CD14-positive monocyte (primary cell): Measurements from ENCODE around the gene MCU. TPM values are rescaled to one million over a fixed set of nuclear protein-coding genes. Genes with fewer than 3 reads are reported as not detected.

Experiments
- DNase-seq, 3 donors: peaks; one replicate each; pipeline ENCODE4 v3.0.0-alpha.2; 2011 to 2022
- H2AFZ ChIP-seq: 2 replicates; pipeline ENCODE4 v1.6.0; 2012; ENCODE audit warnings: mild to moderate bottlenecking, low read depth, low read length, inconsistent platforms; ENCODE audit not compliant: insufficient read depth, poor library complexity, severe bottlenecking
- H3K27ac ChIP-seq, 2 donors: 1 replicate in 1 of 2; 2 replicates in 1 of 2; pipeline ENCODE4 v1.5.1; 2012 to 2013; ENCODE audit warnings: low read length in 2 of 2, control low read depth in 1 of 2, inconsistent platforms in 1 of 2, low read depth in 1 of 2, mild to moderate bottlenecking in 1 of 2
- H3K27me3 ChIP-seq, 2 donors: one replicate each; pipeline versions ENCODE4 v1.6.0 to v1.6.1; 2011 to 2013; ENCODE audit warnings: low read length in 2 of 2; ENCODE audit not compliant: control insufficient read depth in 2 of 2, insufficient read depth in 2 of 2
- H3K36me3 ChIP-seq, 2 donors: replicated peaks in 1 of 2; 1 replicate in 1 of 2; 2 replicates in 1 of 2; pipeline versions ENCODE4 v1.5.1 to v1.6.1; 2012 to 2013; ENCODE audit warnings: low read length in 2 of 2, control low read depth in 1 of 2, inconsistent platforms in 1 of 2, mild to moderate bottlenecking in 1 of 2; ENCODE audit not compliant: insufficient read depth in 2 of 2, control insufficient read depth in 1 of 2
- H3K4me1 ChIP-seq, 2 donors: 1 replicate in 1 of 2; 2 replicates in 1 of 2; pipeline versions ENCODE4 v1.5.1 to v1.6.1; 2012 to 2013; ENCODE audit warnings: low read length in 2 of 2, control low read depth in 1 of 2, inconsistent platforms in 1 of 2, mild to moderate bottlenecking in 1 of 2, moderate library complexity in 1 of 2; ENCODE audit not compliant: insufficient read depth in 2 of 2, control insufficient read depth in 1 of 2
- H3K4me2 ChIP-seq: replicated peaks from 2 replicates; pipeline ENCODE3; 2012; ENCODE audit warnings: low read length, moderate library complexity, mild to moderate bottlenecking; ENCODE audit not compliant: poor library complexity, severe bottlenecking; ENCODE audit errors: extremely low read depth
- H3K4me3 ChIP-seq, 3 experiments: fragments of 200-600 bp in 1 of 3; sonication (generic) in 1 of 3; replicated peaks in 1 of 3; 1 replicate in 2 of 3; 2 replicates in 1 of 3; pipeline ENCODE4 v1.5.1; 2011 to 2013; ENCODE audit warnings: low read length in 3 of 3, mild to moderate bottlenecking in 3 of 3, control low read depth in 2 of 3, low read depth in 2 of 3, inconsistent platforms in 1 of 3, moderate library complexity in 1 of 3
- H3K79me2 ChIP-seq: 2 replicates; pipeline ENCODE4 v1.6.0; 2012; ENCODE audit warnings: mild to moderate bottlenecking, control low read depth, inconsistent platforms, low read length, moderate library complexity; ENCODE audit not compliant: insufficient read depth
- H3K9ac ChIP-seq: 2 replicates; pipeline ENCODE4 v1.6.0; 2017; ENCODE audit warnings: low read length, mild to moderate bottlenecking; ENCODE audit not compliant: insufficient read depth, poor library complexity, severe bottlenecking
- H3K9me3 ChIP-seq, 2 donors: replicated peaks in 1 of 2; 1 replicate in 1 of 2; 2 replicates in 1 of 2; pipeline versions ENCODE4 v1.5.1 to v1.6.1; 2012 to 2013; ENCODE audit warnings: low read length in 2 of 2, control low read depth in 1 of 2; ENCODE audit not compliant: control insufficient read depth in 1 of 2, insufficient read depth in 1 of 2
- H4K20me1 ChIP-seq: 2 replicates; pipeline ENCODE4 v1.6.0; 2012; ENCODE audit warnings: mild to moderate bottlenecking, low read length, control low read depth, moderate library complexity; ENCODE audit not compliant: insufficient read depth
- H3K27ac Mint-ChIP-seq, 7 donors: one replicate each; pipeline ENCODE4 v1.8.0; 2020; ENCODE audit warnings: mild to moderate bottlenecking in 7 of 7, mixed read lengths in 7 of 7, moderate library complexity in 6 of 7, inconsistent platforms in 2 of 7
- H3K27me3 Mint-ChIP-seq, 3 donors: one replicate each; pipeline ENCODE4 v1.8.0; 2021 to 2022; ENCODE audit warnings: low read depth in 3 of 3, mild to moderate bottlenecking in 3 of 3, mixed read lengths in 3 of 3, moderate library complexity in 3 of 3, inconsistent platforms in 1 of 3
- H3K36me3 Mint-ChIP-seq, 2 donors: one replicate each; pipeline ENCODE4 v1.8.0; 2020; ENCODE audit warnings: mixed read lengths in 2 of 2, inconsistent platforms in 1 of 2, mild to moderate bottlenecking in 1 of 2
- H3K4me1 Mint-ChIP-seq: one replicate; pipeline ENCODE4 v1.8.0; 2020; ENCODE audit warnings: mild to moderate bottlenecking, mixed read lengths
- H3K4me3 Mint-ChIP-seq, 2 donors: one replicate each; pipeline ENCODE4 v1.8.0; 2020; ENCODE audit warnings: mild to moderate bottlenecking in 2 of 2, mixed read lengths in 2 of 2, moderate library complexity in 1 of 2
- H3K9me3 Mint-ChIP-seq, 7 donors: one replicate each; pipeline ENCODE4 v1.8.0; 2020 to 2022; ENCODE audit warnings: mixed read lengths in 7 of 7, mild to moderate bottlenecking in 6 of 7, moderate library complexity in 6 of 7, inconsistent platforms in 2 of 7
- WGBS: methylation state at CpG from one replicate; pipeline ENCODE4 v1.1.5; 2013; ENCODE audit warnings: missing lambda C conversion rate; ENCODE audit not compliant: insufficient coverage; 5-methylcytosine and 5-hydroxymethylcytosine counted together
- intact Hi-C, 2 donors: fragments of 100-400 bp; cut with micrococcal nuclease; formaldehyde crosslinking; loops; one replicate each; pipeline versions ENCODE4 v1.15.0 to v1.15.1; 2023
- polyA plus RNA-seq, 3 donors: library from polyadenylated mRNA; depleted of rRNA in 1 of 3; unstranded in 2 of 3; stranded (reverse) in 1 of 3; fragments of 300-500 nt in 2 of 3; fragments of >200 nt in 1 of 3; fragmentation: Illumina TruSeq in 2 of 3; gene quantifications; 1 replicate in 2 of 3; 2 replicates in 1 of 3; pipeline ENCODE4 v1.2.3, GENCODE V29; 2012 to 2021
- TF ChIP-seq, protein P1 (sequence below): fragments of 200-600 bp; IDR thresholded peaks from one replicate; pipeline ENCODE4 v1.8.0; 2022; ENCODE audit warnings: antibody characterized with exemption, mild to moderate bottlenecking

Gene MCU
- polyA plus RNA-seq, 3 donors = 11.7 to 23.1 (median 16.5) TPM

DNA sequence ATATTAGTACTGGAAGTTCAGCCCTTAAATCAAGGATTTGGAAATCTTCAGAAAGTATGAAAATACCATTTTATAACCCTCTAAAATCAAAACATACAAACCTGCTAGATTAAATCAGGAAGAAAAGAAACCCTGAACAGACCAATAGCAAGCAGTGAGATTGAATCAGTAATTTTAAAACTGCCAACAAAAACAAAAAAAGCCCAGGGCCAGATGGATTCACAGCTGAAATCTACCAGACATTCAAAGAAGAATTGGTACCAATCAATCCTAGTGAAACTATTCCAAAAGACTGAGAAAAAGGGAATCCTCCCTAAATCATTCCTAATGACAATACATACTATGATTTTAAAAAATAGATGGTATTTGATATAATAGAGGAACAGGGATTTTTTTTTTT lies 70.1 kb downstream of the MCU start:
- H3K9me3 Mint-ChIP-seq = peaks cover 0 to 7% (median 2%) of the 10 kb centered on the region in 7 donors
- Histone ChIP-seq H3K79me2 (peaks cover 21% of the 10 kb centered on the region), H3K27ac (no peak overlapping the region), H3K9ac (no peak overlapping the region), H3K9me3 (peaks cover 0 to 7% of the 10 kb centered on the region in 2 donors), H4K20me1 (peaks cover under 1% of the 10 kb centered on the region), H3K4me2 (no peak overlapping the region), H3K27me3 (no peaks in the 10 kb centered on the region), H3K36me3 (peaks cover 0 to 29% of the 10 kb centered on the region in 2 donors), H3K4me3 (no peak overlapping the region), H2AFZ (no peak overlapping the region), H3K4me1 (peaks cover 3% of the 10 kb centered on the region in 2 donors)
- TF ChIP-seq, protein P1, sequence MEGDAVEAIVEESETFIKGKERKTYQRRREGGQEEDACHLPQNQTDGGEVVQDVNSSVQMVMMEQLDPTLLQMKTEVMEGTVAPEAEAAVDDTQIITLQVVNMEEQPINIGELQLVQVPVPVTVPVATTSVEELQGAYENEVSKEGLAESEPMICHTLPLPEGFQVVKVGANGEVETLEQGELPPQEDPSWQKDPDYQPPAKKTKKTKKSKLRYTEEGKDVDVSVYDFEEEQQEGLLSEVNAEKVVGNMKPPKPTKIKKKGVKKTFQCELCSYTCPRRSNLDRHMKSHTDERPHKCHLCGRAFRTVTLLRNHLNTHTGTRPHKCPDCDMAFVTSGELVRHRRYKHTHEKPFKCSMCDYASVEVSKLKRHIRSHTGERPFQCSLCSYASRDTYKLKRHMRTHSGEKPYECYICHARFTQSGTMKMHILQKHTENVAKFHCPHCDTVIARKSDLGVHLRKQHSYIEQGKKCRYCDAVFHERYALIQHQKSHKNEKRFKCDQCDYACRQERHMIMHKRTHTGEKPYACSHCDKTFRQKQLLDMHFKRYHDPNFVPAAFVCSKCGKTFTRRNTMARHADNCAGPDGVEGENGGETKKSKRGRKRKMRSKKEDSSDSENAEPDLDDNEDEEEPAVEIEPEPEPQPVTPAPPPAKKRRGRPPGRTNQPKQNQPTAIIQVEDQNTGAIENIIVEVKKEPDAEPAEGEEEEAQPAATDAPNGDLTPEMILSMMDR = no peak
- peak overlapping the region in 1 of 7 donors; percentile 25 for H3K27ac Mint-ChIP-seq
- DNase-seq = no peak
- no peak overlapping the region for H3K4me3 Mint-ChIP-seq
- intact Hi-C loops = no loop called here
- H3K27me3 Mint-ChIP-seq = peaks cover 0 to 3% (median 0%) of the 10 kb centered on the region in 3 donors
- H3K36me3 Mint-ChIP-seq = peaks cover 25 to 32% of the 10 kb centered on the region in 2 donors
- H3K4me1 Mint-ChIP-seq = peaks cover 20% of the 10 kb centered on the region

DNA sequence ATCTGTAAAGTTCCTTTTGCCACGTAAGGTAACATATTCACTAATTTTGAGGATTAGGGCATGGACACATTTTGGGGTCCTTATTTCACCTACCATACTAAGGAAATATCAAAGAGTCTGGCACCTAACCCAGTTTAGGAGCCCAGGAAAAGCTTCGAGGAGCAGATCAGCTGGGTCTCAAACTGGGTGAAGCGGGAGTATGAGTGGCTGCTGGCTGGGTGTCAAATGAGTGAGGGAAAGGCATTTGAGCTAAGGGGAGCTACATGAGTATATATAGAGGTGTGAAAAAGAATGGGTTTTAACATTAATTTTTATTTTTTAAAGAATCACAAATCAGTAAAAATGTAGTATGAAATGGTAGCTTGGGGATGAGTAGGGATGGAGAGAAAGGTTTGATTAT lies 71.3 kb downstream of the MCU start:
- Histone ChIP-seq H3K4me1 (peaks cover 2% of the 10 kb centered on the region in 2 donors), H3K9ac (no peak overlapping the region), H2AFZ (no peak overlapping the region), H3K27ac (no peak overlapping the region), H3K4me2 (no peak overlapping the region), H3K9me3 (peaks cover 3 to 7% of the 10 kb centered on the region in 2 donors), H3K79me2 (peaks cover 25% of the 10 kb centered on the region), H4K20me1 (no peaks in the 10 kb centered on the region), H3K4me3 (no peak overlapping the region), H3K36me3 (peaks cover 0 to 30% of the 10 kb centered on the region in 2 donors), H3K27me3 (no peaks in the 10 kb centered on the region)
- no peak for DNase-seq
- 92% methylated on average over 2 of the region's 3 CpGs for WGBS
- intact Hi-C loops = no loop called here
- Mint-ChIP-seq H3K4me3 (no peak overlapping the region), H3K36me3 (peaks cover 31 to 32% of the 10 kb centered on the region in 2 donors), H3K27me3 (peaks cover 0 to 3% (median 0%) of the 10 kb centered on the region in 3 donors), H3K9me3 (peaks cover 3 to 10% (median 5%) of the 10 kb centered on the region in 7 donors), H3K4me1 (peaks cover 12% of the 10 kb centered on the region), H3K27ac (peak overlapping the region in 1 of 7 donors; percentile 14)
- TF ChIP-seq, protein P1 = no peak
